ENCODE results near the gene ANTXRL.

DNA sequence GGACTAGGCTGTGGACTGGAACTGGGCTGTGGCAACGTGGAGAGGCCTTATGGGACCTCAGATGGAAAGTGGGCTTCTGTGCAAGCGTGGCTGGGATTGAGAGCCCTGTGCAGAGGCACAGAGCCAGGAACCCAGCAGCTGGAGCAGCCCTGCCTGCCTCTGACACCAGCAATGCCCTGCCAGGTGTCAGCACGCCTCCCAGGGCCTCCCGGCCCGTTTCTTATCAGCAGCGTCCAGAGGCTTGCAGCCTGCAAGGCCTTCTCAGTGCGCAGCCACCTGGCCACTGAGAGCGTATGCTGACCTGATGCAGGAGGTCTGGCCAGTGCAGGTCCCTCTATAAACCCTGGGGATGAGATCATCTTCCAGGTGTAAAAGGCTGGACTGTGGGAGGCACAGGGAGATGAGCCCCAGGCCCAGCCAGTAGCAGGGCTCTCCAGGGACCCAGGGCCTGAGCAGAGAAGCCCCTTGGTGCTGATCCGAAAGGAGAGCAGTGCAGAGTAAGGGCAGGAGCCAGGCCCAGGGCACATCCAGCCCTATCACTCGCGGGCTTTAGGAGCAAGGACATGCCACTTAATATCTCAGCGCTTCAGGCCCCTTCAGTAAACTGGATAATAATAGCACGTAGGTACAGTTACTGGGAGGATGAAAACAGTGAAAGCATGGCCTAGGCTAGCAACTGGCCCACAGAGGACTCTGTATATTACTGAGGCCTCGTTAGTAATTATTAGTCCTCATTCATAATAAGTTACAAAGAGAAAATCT lies 38.8 kb upstream of the ANTXRL start:
- TF ChIP-seq POLR2A (IDR thresholded peaks at IDR 0.05; ENCODE audit: low read depth, low read length): no peak
- TF ChIP-seq TAF1 (IDR thresholded peaks at IDR 0.05; ENCODE audit: low read depth, low read length): no peak
- no peak for TF ChIP-seq POLR2AphosphoS5 (IDR thresholded peaks at IDR 0.05; ENCODE audit: low read depth, low read length)
- TF ChIP-seq SPI1 (IDR thresholded peaks at IDR 0.05; ENCODE audit: low read depth, low read length): no peak
- TF ChIP-seq PAX5 (IDR thresholded peaks at IDR 0.05; ENCODE audit: insufficient read depth, low read length, severe bottlenecking): no peak
